ENCODE data around the gene MED8.
"Not testable (repeated sequence)": the region's sequence is repeated elsewhere in the genome, so short reads cannot be mapped to it uniquely, and the experiment has no call there.

MED8 gene

DNA sequence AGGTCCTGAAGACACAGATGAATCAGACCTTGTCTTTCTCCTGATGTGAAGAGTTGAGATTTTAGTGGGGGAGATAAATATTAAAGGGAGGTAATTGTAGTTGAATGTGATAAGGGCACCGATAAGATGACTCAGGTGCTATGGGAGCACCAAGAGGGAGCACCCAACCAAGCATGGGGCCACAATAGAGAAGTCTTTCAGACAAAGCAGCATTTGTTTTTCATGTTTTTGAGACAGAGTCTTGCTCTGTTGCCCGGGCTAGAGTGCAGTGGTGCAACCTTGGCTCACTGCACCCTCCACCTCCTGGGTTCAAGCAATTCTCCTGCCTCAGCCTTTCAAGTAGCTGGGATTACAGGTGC lies 16.3 kb upstream of the MED8 start:
- TF ChIP-seq, protein P1, sequence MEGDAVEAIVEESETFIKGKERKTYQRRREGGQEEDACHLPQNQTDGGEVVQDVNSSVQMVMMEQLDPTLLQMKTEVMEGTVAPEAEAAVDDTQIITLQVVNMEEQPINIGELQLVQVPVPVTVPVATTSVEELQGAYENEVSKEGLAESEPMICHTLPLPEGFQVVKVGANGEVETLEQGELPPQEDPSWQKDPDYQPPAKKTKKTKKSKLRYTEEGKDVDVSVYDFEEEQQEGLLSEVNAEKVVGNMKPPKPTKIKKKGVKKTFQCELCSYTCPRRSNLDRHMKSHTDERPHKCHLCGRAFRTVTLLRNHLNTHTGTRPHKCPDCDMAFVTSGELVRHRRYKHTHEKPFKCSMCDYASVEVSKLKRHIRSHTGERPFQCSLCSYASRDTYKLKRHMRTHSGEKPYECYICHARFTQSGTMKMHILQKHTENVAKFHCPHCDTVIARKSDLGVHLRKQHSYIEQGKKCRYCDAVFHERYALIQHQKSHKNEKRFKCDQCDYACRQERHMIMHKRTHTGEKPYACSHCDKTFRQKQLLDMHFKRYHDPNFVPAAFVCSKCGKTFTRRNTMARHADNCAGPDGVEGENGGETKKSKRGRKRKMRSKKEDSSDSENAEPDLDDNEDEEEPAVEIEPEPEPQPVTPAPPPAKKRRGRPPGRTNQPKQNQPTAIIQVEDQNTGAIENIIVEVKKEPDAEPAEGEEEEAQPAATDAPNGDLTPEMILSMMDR (IDR thresholded peaks at IDR 0.05; ENCODE audit: low read depth, low read length, missing control alignments), result no peak
- Histone ChIP-seq H3K4me3 (ENCODE audit: low read depth, low read length) (no peak overlapping the region), H3K36me3 (replicated peaks) (peaks cover 43% of the 10 kb centered on the region), H3K27me3 (replicated peaks) (no peaks in the 10 kb centered on the region), H3K27ac (no peak overlapping the region)
- in situ Hi-C loops (cut with HindIII; ENCODE audit: low pct_ligation_motif_present, low sequenced_read_pairs), result loop anchor here (25.0 kb wide), 1 partner anchor 169 kb away; no protein-coding TSS in a partner anchor
- DNase-seq, result no peak

DNA sequence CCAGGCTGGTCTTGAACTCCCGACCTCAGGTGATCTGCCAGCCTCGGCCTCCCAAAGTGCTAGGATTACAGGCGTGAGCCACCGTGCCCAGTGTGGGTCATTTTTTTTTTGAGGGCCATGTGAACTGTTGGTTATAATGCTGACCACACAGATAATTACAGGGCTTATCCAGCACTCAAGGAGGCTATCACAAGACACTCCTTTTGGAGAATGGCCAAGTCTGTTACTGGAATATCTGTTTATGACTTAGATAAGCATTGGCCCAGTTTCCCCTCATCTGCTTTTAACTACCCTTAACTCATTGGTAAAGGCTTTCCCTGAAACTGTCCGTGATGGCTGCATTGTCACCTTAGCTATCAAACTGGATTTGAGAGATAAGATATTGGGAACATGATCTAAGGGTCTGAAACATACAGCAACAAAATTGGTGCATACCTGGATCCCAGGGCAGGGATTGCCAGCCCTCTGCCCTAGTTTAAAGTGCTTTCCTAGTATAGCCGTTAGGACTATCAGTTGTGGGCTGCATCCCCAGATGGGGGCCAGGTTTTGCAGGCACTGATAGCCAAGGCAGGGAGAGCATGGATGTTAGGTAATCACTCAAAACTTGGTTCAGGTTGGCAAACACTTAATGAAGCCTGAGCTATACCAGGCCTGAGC lies 15.7 kb upstream of the MED8 start:
- DNase-seq, result no peak
- TF ChIP-seq, protein P1 (IDR thresholded peaks at IDR 0.05; ENCODE audit: low read depth, low read length, missing control alignments), result no peak
- H3K27ac ChIP-seq, result no peak overlapping the region
- H3K4me3 ChIP-seq (ENCODE audit: low read depth, low read length), result no peak overlapping the region
- no peaks in the 10 kb centered on the region for H3K27me3 ChIP-seq (replicated peaks)
- H3K36me3 ChIP-seq (replicated peaks), result peaks cover 43% of the 10 kb centered on the region
- in situ Hi-C loops (cut with HindIII; ENCODE audit: low pct_ligation_motif_present, low sequenced_read_pairs), result loop anchor here (25.0 kb wide), 1 partner anchor 168 kb away; no protein-coding TSS in a partner anchor

DNA sequence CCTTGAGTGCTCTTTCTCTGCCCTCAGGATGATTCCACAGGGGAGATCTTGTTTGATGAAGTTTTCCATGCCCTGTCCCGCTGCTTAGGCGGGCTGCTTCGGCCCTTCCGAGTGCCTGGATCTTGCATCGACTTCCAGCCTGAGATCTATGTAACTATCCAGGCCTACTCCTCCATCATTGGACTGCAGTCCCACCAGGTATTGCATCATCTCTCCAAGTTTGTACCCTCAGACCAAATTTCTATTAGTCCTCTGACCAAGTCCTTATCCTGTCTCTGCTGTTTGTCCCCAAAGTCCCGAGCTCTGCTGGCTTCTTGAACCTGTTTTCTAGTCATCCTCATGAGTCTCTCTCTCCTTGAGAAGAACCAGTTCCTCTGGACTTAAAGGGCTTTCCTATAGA lies 14.8 kb upstream of the MED8 start:
- Histone ChIP-seq H3K27me3 (replicated peaks) (no peaks in the 10 kb centered on the region), H3K27ac (no peak overlapping the region), H3K4me3 (ENCODE audit: low read depth, low read length) (no peak overlapping the region), H3K36me3 (replicated peaks) (peaks cover 43% of the 10 kb centered on the region)
- DNase-seq, result no peak
- in situ Hi-C loops (cut with HindIII; ENCODE audit: low pct_ligation_motif_present, low sequenced_read_pairs), result loop anchor here (25.0 kb wide), 1 partner anchor 167 kb away; no protein-coding TSS in a partner anchor
- TF ChIP-seq, protein P1 (IDR thresholded peaks at IDR 0.05; ENCODE audit: low read depth, low read length, missing control alignments), result no peak

DNA sequence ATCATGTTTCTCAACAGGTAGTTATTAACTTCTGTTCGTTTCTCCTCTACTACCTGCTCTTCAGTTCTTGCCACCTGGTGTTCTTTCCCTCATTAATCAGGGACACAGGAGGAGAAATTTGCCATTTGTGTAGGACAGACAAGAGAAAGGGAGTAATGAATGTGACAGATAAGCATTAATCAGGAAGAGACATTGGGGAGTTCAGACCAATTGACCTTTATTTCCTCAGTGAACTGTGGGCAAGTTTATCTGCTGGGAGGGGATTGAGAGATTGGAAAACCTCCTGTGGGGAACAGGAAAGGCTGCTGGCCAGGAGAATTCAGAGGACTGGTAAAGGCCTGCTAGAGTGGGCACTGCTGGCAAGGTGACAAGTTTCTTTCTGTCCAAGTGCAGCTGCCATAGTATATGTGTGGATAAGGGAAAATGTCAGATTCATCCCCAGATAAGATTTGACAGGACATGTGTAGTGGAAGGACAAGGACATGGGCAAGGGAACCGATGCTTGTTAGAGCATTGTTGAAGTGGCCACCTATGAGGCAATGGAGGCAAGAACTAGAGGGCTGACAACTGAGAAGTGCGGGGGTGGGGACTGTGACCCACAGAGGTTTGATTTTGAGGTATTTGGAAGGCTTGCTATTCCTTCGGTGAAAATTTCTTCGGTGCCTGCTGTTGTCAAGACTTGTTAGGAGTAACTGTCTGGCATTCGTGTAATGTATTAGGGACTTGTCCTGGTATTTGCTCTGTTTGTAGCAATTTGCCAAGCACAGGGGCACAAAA lies 12.7 kb upstream of the MED8 start:
- no peak overlapping the region for H3K27ac ChIP-seq
- peaks cover 40% of the 10 kb centered on the region for H3K36me3 ChIP-seq (replicated peaks)
- no peak for DNase-seq
- no peak overlapping the region for H3K4me3 ChIP-seq (ENCODE audit: low read depth, low read length)
- in situ Hi-C loops (cut with HindIII; ENCODE audit: low pct_ligation_motif_present, low sequenced_read_pairs), result loop anchor here (25.0 kb wide), 1 partner anchor 165 kb away; no protein-coding TSS in a partner anchor
- TF ChIP-seq, protein P1 (IDR thresholded peaks at IDR 0.05; ENCODE audit: low read depth, low read length, missing control alignments), result no peak
- no peaks in the 10 kb centered on the region for H3K27me3 ChIP-seq (replicated peaks)

DNA sequence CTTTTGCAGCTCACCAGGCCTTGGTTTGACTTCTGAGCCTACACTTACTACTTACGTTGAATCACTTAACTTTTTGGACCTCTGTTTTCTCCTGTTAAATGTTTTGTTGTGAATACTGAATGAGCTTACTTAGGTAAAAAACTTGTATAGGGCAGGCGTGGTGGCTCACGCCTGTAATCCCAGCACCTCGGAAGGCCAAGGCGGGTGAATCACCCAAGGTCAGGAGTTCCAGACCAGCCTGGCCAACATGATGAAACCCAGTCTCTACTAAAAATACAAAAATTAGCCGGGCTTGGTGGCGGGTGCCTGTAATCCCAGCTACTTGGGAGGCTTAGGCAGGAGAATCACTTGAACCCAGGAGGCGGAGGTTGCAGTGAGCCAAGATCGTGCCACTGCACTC lies 10.8 kb upstream of the MED8 start:
- H3K36me3 ChIP-seq (replicated peaks), result peaks cover 22% of the 10 kb centered on the region
- not testable (repeated sequence) for DNase-seq; H3K27ac ChIP-seq; H3K27me3 ChIP-seq (replicated peaks); H3K4me3 ChIP-seq (ENCODE audit: low read depth, low read length)
- in situ Hi-C loops (cut with HindIII; ENCODE audit: low pct_ligation_motif_present, low sequenced_read_pairs), result loop anchor here (25.0 kb wide), 1 partner anchor 163 kb away; no protein-coding TSS in a partner anchor

DNA sequence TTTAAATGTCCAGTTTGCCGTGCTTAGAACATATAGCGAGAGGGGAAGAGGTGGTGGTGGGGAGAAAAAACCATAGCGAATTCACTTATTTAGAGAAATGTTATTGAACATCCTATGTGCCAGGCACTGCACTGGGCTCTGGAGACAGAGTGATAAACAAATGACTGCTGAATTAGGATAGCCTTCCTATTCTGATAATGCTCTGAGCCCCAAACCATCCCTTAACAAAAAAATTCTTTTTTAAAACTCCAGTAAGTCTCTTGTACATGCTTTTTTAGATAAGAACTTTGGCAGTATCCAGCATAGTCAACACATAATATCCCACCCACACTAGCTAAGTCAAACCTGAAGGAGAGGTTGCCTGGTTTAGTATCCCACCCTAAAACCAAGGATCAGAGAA lies 8.6 kb upstream of the MED8 start:
- TF ChIP-seq, protein P1 (IDR thresholded peaks at IDR 0.05; ENCODE audit: low read depth, low read length, missing control alignments), result no peak
- Histone ChIP-seq H3K4me3 (ENCODE audit: low read depth, low read length) (no peak overlapping the region), H3K27ac (no peak overlapping the region), H3K27me3 (replicated peaks) (no peaks in the 10 kb centered on the region), H3K36me3 (replicated peaks) (peaks cover 2% of the 10 kb centered on the region)
- DNase-seq, result no peak
- in situ Hi-C loops (cut with HindIII; ENCODE audit: low pct_ligation_motif_present, low sequenced_read_pairs), result no loop called here

All from brain microvascular endothelial cell (primary cell).